Endothelial cell of umbilical vein (primary cell): ENCODE data around the gene TSPAN14.

Experiments used
- CTCF ChIP-seq, 2 donors: IDR thresholded peaks; 1 replicate in 1 of 2; 2 replicates in 1 of 2; pipeline ENCODE4 v1.5.1; 2011; ENCODE audit warnings: low read length in 2 of 2, mild to moderate bottlenecking in 2 of 2, moderate library complexity in 2 of 2, control low read depth in 1 of 2, inconsistent platforms in 1 of 2, low read depth in 1 of 2; ENCODE audit not compliant: insufficient read depth in 1 of 2; ENCODE audit errors: extremely low read depth in 1 of 2
- EZH2 ChIP-seq: IDR thresholded peaks from 2 replicates; pipeline ENCODE4 v1.6.1; 2012; ENCODE audit warnings: borderline replicate concordance, low read depth, mild to moderate bottlenecking, moderate library complexity, low read length, inconsistent platforms; ENCODE audit not compliant: severe bottlenecking
- FOS ChIP-seq: IDR thresholded peaks from 2 replicates; pipeline ENCODE4 v1.6.1; 2011; ENCODE audit warnings: mild to moderate bottlenecking, low read length, moderate library complexity, borderline replicate concordance; ENCODE audit not compliant: insufficient read depth
- JUN ChIP-seq: IDR thresholded peaks from 2 replicates; pipeline ENCODE4 v1.6.1; 2011; ENCODE audit warnings: borderline replicate concordance, low read depth; ENCODE audit not compliant: insufficient read length, insufficient read depth
- MAX ChIP-seq: IDR thresholded peaks from 2 replicates; pipeline ENCODE4 v1.6.1; 2011; ENCODE audit not compliant: insufficient read depth, insufficient read length
- MYC ChIP-seq: IDR thresholded peaks from one replicate; pipeline ENCODE4 v1.6.1; 2011; ENCODE audit warnings: mild to moderate bottlenecking, low read depth, low read length
- POLR2A ChIP-seq: IDR thresholded peaks from 2 replicates; pipeline ENCODE4 v1.6.1; 2012; ENCODE audit warnings: low read depth, mild to moderate bottlenecking, control low read depth, low read length
- POLR2AphosphoS5 ChIP-seq: IDR thresholded peaks from 2 replicates; pipeline ENCODE4 v1.6.1; 2012; ENCODE audit warnings: low read depth, mild to moderate bottlenecking, control low read depth, low read length, moderate library complexity; ENCODE audit not compliant: insufficient read depth

- TF ChIP-seq MAX: no peak
- TF ChIP-seq CTCF (IDR thresholded peaks at IDR 0.05; ENCODE audit: extremely low read depth in 1 of 2, insufficient read depth in 1 of 2, low read depth in 1 of 2, low read length in 2 of 2): no peak
- no peak for TF ChIP-seq POLR2A
- TF ChIP-seq POLR2AphosphoS5: no peak
- no peak for TF ChIP-seq EZH2
- TF ChIP-seq JUN: no peak
- no peak for TF ChIP-seq FOS
- no peak for TF ChIP-seq MYC
Measured at GRCh38 chr10:80536361-80536835, 82.3 kb downstream of the TSPAN14 start.
